NCI-H526 treated with DMSO at 0.1 percent for 48 hours (cell line): Measurements from ENCODE around the gene GMPPA.

Experiments
- DNase-seq: peaks from one replicate; lab custom pipeline; 2025; lab: John Stamatoyannopoulos, UW

The GMPPA gene

GRCh38 chr2:219486380-219486959, 12.2 kb upstream of the GMPPA start:
- no peak for DNase-seq

GRCh38 chr2:219488149-219488843, 10.4 kb upstream of the GMPPA start:
- DNase-seq: no peak

- DNase-seq: no peak
These were observed 9.9 kb upstream of the GMPPA start for GRCh38 chr2:219488844-219489194.

- no peak for DNase-seq
These were observed 9.4 kb upstream of the GMPPA start for GRCh38 chr2:219489315-219489714.

GRCh38 chr2:219490186-219490585, 8.5 kb upstream of the GMPPA start:
- no peak for DNase-seq

- DNase-seq: no peak
These were observed 8.0 kb upstream of the GMPPA start for GRCh38 chr2:219490600-219491130.

GRCh38 chr2:219491278-219491963, 7.3 kb upstream of the GMPPA start:
- no peak for DNase-seq

GRCh38 chr2:219492575-219492974, 6.1 kb upstream of the GMPPA start:
- no peak for DNase-seq

GRCh38 chr2:219493086-219493485, 5.6 kb upstream of the GMPPA start:
- no peak for DNase-seq

GRCh38 chr2:219494952-219495530, 3.6 kb upstream of the GMPPA start:
- no peak for DNase-seq

GRCh38 chr2:219495531-219496122, 3.1 kb upstream of the GMPPA start:
- peak; percentile 49 for DNase-seq

- no peak for DNase-seq
These were observed 2.4 kb upstream of the GMPPA start for GRCh38 chr2:219496247-219496824.

GRCh38 chr2:219496825-219497494, 1.7 kb upstream of the GMPPA start:
- no peak for DNase-seq

- DNase-seq: no peak
These were observed 1.0 kb upstream of the GMPPA start for GRCh38 chr2:219497495-219498279.

GRCh38 chr2:219499058-219499307, 292 bp downstream of the GMPPA start:
- DNase-seq: no peak

- DNase-seq: no peak
These were observed 864 bp downstream of the GMPPA start for GRCh38 chr2:219499555-219499954.

GRCh38 chr2:219500135-219500534, 1.4 kb downstream of the GMPPA start:
- no peak for DNase-seq

- no peak for DNase-seq
These were observed 3.2 kb downstream of the GMPPA start for GRCh38 chr2:219501849-219502248.

GRCh38 chr2:219502618-219503017, 3.9 kb downstream of the GMPPA start:
- DNase-seq: no peak

- no peak for DNase-seq
These were observed 6.9 kb downstream of the GMPPA start for GRCh38 chr2:219505585-219505984.
